Measurements from ENCODE around the gene ERC2. TPM values are rescaled to one million over a fixed set of nuclear protein-coding genes. Genes with fewer than 3 reads are reported as not detected.

The ERC2 gene
- total RNA-seq, 3 donors from 2014 or later (not counting 1 experiment from before 2014, with no cell fraction given), result not detected

GRCh38 chr3:55697177-55697865 is 770.9 kb downstream of the ERC2 start:
- Mint-ChIP-seq H3K4me3 (no peak overlapping the region), H3K27ac (no peak overlapping the region), H3K9me3 (peaks cover 0 to 3% of the 10 kb centered on the region in 2 donors), H3K36me3 (no peaks in the 10 kb centered on the region), H3K4me1 (no peaks in the 10 kb centered on the region), H3K27me3 (ENCODE audit: low read depth in 2 of 2) (no peaks in the 10 kb centered on the region)
- no peak for DNase-seq
- Histone ChIP-seq H3K27me3 (ENCODE audit: control insufficient read depth, insufficient read depth, low read length) (no peaks in the 10 kb centered on the region), H3K36me3 (ENCODE audit: control insufficient read depth, insufficient read depth, low read length) (no peaks in the 10 kb centered on the region), H3K4me1 (ENCODE audit: control insufficient read depth, insufficient read depth, low read length) (no peaks in the 10 kb centered on the region), H3K9me3 (ENCODE audit: control insufficient read depth, insufficient read depth, low read length) (no peaks in the 10 kb centered on the region), H3K4me3 (ENCODE audit: low read length) (no peak overlapping the region), H3K27ac (ENCODE audit: low read length) (no peak overlapping the region)
- ATAC-seq, result no peak
- WGBS (ENCODE audit: insufficient coverage), result 86% methylated on average over 3 of the region's 4 CpGs
- no peak for TF ChIP-seq CTCF (IDR thresholded peaks at IDR 0.05)
- intact Hi-C loops (cut with micrococcal nuclease), result no loop called here

- Mint-ChIP-seq H3K9me3 (peaks cover 0 to 3% of the 10 kb centered on the region in 2 donors), H3K4me3 (no peak overlapping the region), H3K27ac (no peak overlapping the region), H3K36me3 (no peaks in the 10 kb centered on the region), H3K4me1 (no peaks in the 10 kb centered on the region), H3K27me3 (ENCODE audit: low read depth in 2 of 2) (no peaks in the 10 kb centered on the region)
- DNase-seq (no peak), ATAC-seq (no peak)
- Histone ChIP-seq H3K36me3 (ENCODE audit: control insufficient read depth, insufficient read depth, low read length) (no peaks in the 10 kb centered on the region), H3K4me3 (ENCODE audit: low read length) (no peak overlapping the region), H3K27me3 (ENCODE audit: control insufficient read depth, insufficient read depth, low read length) (no peaks in the 10 kb centered on the region), H3K27ac (ENCODE audit: low read length) (no peak overlapping the region), H3K4me1 (ENCODE audit: control insufficient read depth, insufficient read depth, low read length) (no peaks in the 10 kb centered on the region), H3K9me3 (ENCODE audit: control insufficient read depth, insufficient read depth, low read length) (no peaks in the 10 kb centered on the region)
- no peak for TF ChIP-seq CTCF (IDR thresholded peaks at IDR 0.05)
- intact Hi-C loops (cut with micrococcal nuclease), result no loop called here
- WGBS (ENCODE audit: insufficient coverage), result 68% methylated on average over 2 of the region's 2 CpGs
These were observed 775.2 kb downstream of the ERC2 start for GRCh38 chr3:55692957-55693558.

GRCh38 chr3:55692295-55692956 is 775.8 kb downstream of the ERC2 start:
- Histone ChIP-seq H3K4me3 (ENCODE audit: low read length) (no peak overlapping the region), H3K4me1 (ENCODE audit: control insufficient read depth, insufficient read depth, low read length) (no peaks in the 10 kb centered on the region), H3K27me3 (ENCODE audit: control insufficient read depth, insufficient read depth, low read length) (no peaks in the 10 kb centered on the region), H3K9me3 (ENCODE audit: control insufficient read depth, insufficient read depth, low read length) (peaks cover 3% of the 10 kb centered on the region), H3K36me3 (ENCODE audit: control insufficient read depth, insufficient read depth, low read length) (no peaks in the 10 kb centered on the region), H3K27ac (ENCODE audit: low read length) (no peak overlapping the region)
- no peak for TF ChIP-seq CTCF (IDR thresholded peaks at IDR 0.05)
- no peak overlapping the region for H3K4me3 Mint-ChIP-seq
- intact Hi-C loops (cut with micrococcal nuclease), result no loop called here
- no peaks in the 10 kb centered on the region for H3K27me3 Mint-ChIP-seq (ENCODE audit: low read depth in 2 of 2)
- H3K9me3 Mint-ChIP-seq, result peaks cover 0 to 3% of the 10 kb centered on the region in 2 donors
- DNase-seq (no peak), ATAC-seq (no peak)
- no peak overlapping the region for H3K27ac Mint-ChIP-seq
- H3K4me1 Mint-ChIP-seq, result no peaks in the 10 kb centered on the region
- WGBS (ENCODE audit: insufficient coverage), result 44% methylated on average over 1 of the region's 1 CpG
- H3K36me3 Mint-ChIP-seq, result no peaks in the 10 kb centered on the region

All from natural killer cell (primary cell).